Measurements from ENCODE around the gene MS4A8.

DNA sequence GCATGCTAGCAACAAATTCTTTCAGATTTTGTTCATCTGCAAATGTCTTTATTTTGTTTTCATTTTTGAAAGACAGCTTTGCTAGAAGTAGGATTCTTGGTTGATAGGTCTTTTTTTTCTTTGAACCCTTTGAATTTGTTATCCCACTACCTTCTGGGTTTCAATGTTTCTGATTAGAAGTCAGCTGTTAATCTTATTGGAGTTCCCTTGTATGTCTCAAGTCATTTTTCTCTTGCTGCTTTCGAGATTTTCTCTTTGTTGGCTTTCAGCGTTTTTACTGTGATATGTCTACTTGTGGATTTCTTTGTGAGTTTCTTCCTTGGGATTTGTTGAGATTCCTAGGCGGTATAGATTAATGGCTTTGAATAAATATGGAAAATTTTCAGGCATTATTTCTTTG is 27.2 kb upstream of the MS4A8 start:
- TF ChIP-seq SMC3 (IDR thresholded peaks at IDR 0.05; ENCODE audit: low read depth, low read length) (no peak), POLR2A (IDR thresholded peaks at IDR 0.05; ENCODE audit: low read depth, low read length) (no peak), CEBPB (IDR thresholded peaks at IDR 0.05; ENCODE audit: low read depth, low read length) (no peak), RCOR1 (IDR thresholded peaks at IDR 0.05; ENCODE audit: insufficient replicate concordance, low read length) (no peak), MXI1 (IDR thresholded peaks at IDR 0.05; ENCODE audit: borderline replicate concordance, low read depth, low read length) (no peak)
- TF ChIP-seq, protein P1, sequence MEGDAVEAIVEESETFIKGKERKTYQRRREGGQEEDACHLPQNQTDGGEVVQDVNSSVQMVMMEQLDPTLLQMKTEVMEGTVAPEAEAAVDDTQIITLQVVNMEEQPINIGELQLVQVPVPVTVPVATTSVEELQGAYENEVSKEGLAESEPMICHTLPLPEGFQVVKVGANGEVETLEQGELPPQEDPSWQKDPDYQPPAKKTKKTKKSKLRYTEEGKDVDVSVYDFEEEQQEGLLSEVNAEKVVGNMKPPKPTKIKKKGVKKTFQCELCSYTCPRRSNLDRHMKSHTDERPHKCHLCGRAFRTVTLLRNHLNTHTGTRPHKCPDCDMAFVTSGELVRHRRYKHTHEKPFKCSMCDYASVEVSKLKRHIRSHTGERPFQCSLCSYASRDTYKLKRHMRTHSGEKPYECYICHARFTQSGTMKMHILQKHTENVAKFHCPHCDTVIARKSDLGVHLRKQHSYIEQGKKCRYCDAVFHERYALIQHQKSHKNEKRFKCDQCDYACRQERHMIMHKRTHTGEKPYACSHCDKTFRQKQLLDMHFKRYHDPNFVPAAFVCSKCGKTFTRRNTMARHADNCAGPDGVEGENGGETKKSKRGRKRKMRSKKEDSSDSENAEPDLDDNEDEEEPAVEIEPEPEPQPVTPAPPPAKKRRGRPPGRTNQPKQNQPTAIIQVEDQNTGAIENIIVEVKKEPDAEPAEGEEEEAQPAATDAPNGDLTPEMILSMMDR (conservative IDR thresholded peaks at IDR 0.05; ENCODE audit: low read depth, low read length) = no peak
- TF ChIP-seq, protein P2, sequence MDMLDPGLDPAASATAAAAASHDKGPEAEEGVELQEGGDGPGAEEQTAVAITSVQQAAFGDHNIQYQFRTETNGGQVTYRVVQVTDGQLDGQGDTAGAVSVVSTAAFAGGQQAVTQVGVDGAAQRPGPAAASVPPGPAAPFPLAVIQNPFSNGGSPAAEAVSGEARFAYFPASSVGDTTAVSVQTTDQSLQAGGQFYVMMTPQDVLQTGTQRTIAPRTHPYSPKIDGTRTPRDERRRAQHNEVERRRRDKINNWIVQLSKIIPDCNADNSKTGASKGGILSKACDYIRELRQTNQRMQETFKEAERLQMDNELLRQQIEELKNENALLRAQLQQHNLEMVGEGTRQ (IDR thresholded peaks at IDR 0.05; ENCODE audit: low read depth, low read length) = no peak

All from IMR-90 (cell line).